Adrenal gland (tissue), 12 donors: ENCODE measurements around the gene RWDD2A. TPM values are rescaled to one million over a fixed set of nuclear protein-coding genes. Genes with fewer than 3 reads are reported as not detected.
A peak's percentile ranks its signal among the peaks of the same experiment; 100 is the strongest.
"Not testable (repeated sequence)": the region's sequence is repeated elsewhere in the genome, so short reads cannot be mapped to it uniquely, and the experiment has no call there.

Experiments
- DNase-seq, 7 donors: peaks; one replicate each; pipeline ENCODE4 v3.0.0-alpha.2; 2019 to 2020
- H3K27ac ChIP-seq, 5 donors: fragments of 200-600 bp; sonication (generic) in 4 of 5; 1 replicate in 3 of 5; 2 replicates in 2 of 5; pipeline versions ENCODE4 v1.5.1 to v1.8.0; 2016 to 2020; ENCODE audit warnings: mild to moderate bottlenecking in 1 of 5
- H3K27me3 ChIP-seq: fragments of 200-600 bp; 2 replicates; pipeline ENCODE4 v1.8.0; 2021
- H3K36me3 ChIP-seq, 2 donors: fragments of 200-600 bp; replicated peaks in 1 of 2; 1 replicate in 1 of 2; 2 replicates in 1 of 2; pipeline versions ENCODE4 v1.5.1 to v1.8.0; 2018 to 2022
- H3K4me1 ChIP-seq, 2 donors: fragments of 200-600 bp; replicated peaks in 1 of 2; 1 replicate in 1 of 2; 2 replicates in 1 of 2; pipeline versions ENCODE4 v1.5.1 to v1.8.0; 2018 to 2021
- H3K4me3 ChIP-seq, 4 donors: fragments of 200-600 bp; sonication (generic) in 3 of 4; one replicate each; pipeline ENCODE4 v1.5.1; 2016 to 2018
- H3K9me3 ChIP-seq, 3 donors: fragments of 200-600 bp; sonication (generic) in 1 of 3; replicated peaks in 1 of 3; 1 replicate in 2 of 3; 2 replicates in 1 of 3; pipeline versions ENCODE4 v1.5.1 to v1.8.0; 2016 to 2021
- CTCF ChIP-seq, 6 experiments: fragments of 450-650 bp in 4 of 6; fragments of 200-600 bp in 2 of 6; sonication (generic) in 1 of 6; IDR thresholded peaks; 1 replicate in 5 of 6; 2 replicates in 1 of 6; pipeline versions ENCODE4 v1.5.1 to v1.8.0; 2016 to 2021; ENCODE audit warnings: antibody characterized with exemption in 6 of 6, mild to moderate bottlenecking in 2 of 6, moderate library complexity in 1 of 6
- POLR2A ChIP-seq, 2 donors: fragments of 450-650 bp; IDR thresholded peaks; one replicate each; pipeline ENCODE4 v1.6.1; 2017; ENCODE audit warnings: antibody characterized with exemption in 2 of 2, mild to moderate bottlenecking in 2 of 2, moderate library complexity in 1 of 2
- WGBS, 4 donors: extraction: QIAGEN DNeasy Blood & Tissue Kit in 2 of 4; methylation state at CpG; one replicate each; pipeline versions ENCODE4 v1.1.5 to v1.1.7; 2013 to 2017; 5-methylcytosine and 5-hydroxymethylcytosine counted together
- intact Hi-C, 2 donors: fragments of 100-400 bp; cut with DNase I; formaldehyde crosslinking; loops; one replicate each; pipeline versions ENCODE4 v1.14.1 to v1.15.0; 2022 to 2023
- polyA plus RNA-seq, 3 donors: library from polyadenylated mRNA; stranded (reverse); fragments of 200-250 nt in 2 of 3; fragments of 350-450 nt in 1 of 3; fragmentation: Illumina TruSeq in 1 of 3; extraction: RNeasy Lipid Tissue Mini Kit (QIAGEN cat#74804) in 1 of 3; gene quantifications; one replicate each; pipeline ENCODE4 v1.2.3, GENCODE V29; 2013 to 2014
- total RNA-seq, 9 donors: library from RNA; depleted of rRNA in 4 of 9; stranded (reverse); fragments of >200 nt in 4 of 9; fragments of 120-200 nt in 1 of 9; fragmentation: NEBNext Ultra II Directional in 1 of 9; extraction: Animal tissue kit (Norgen Biotek cat#: 25700) in 1 of 9; gene quantifications; one replicate each; pipeline versions ENCODE4 v1.1.0 to v1.2.4, GENCODE V29; 2013 to 2023
- donor health status: healthy with polysubstance abuse.
- donor health status: Bipolar disorder and iron deficiency.
- donor health status: DM: yes; HTN: yes; CAD: no.
- donor health status: DM: no; HTN: no; CAD: no.
- donor health status: DM: no; HTN: no; CAD: no.
- donor health status: DM: yes; HTN: yes; CAD: no.

Gene RWDD2A
- total and polyA plus RNA-seq, 12 donors = 4.6 to 18.3 (median 7.9) TPM

- H3K4me3 ChIP-seq = no peak overlapping the region
- peaks cover 0 to 30% of the 10 kb centered on the region in 2 donors for H3K36me3 ChIP-seq
- H3K27me3 ChIP-seq = no peaks in the 10 kb centered on the region
- H3K9me3 ChIP-seq = no peaks in the 10 kb centered on the region
- intact Hi-C loops = no loop called here
- DNase-seq = no peak
- TF ChIP-seq POLR2A (IDR thresholded peaks at IDR 0.05) = no peak
- TF ChIP-seq CTCF (IDR thresholded peaks at IDR 0.05) = no peak
- H3K27ac ChIP-seq = no peak overlapping the region
- 79 to 90% (median 83%) methylated on average over 3 of the region's 3 CpGs for WGBS, 4 donors
- peaks cover 0 to 37% of the 10 kb centered on the region in 2 donors for H3K4me1 ChIP-seq
These were observed 4.7 kb upstream of the RWDD2A start for GRCh38 chr6:83188501-83188900.

GRCh38 chr6:83190626-83191025 is 2.5 kb upstream of the RWDD2A start:
- Histone ChIP-seq H3K27me3 (no peaks in the 10 kb centered on the region), H3K4me3 (no peak overlapping the region), H3K9me3 (no peaks in the 10 kb centered on the region), H3K4me1 (peaks cover 0 to 46% of the 10 kb centered on the region in 2 donors), H3K27ac (no peak overlapping the region), H3K36me3 (peaks cover 0 to 19% of the 10 kb centered on the region in 2 donors)
- no peak for DNase-seq
- intact Hi-C loops = no loop called here
- WGBS, 4 donors = 88 to 98% (median 91%) methylated on average over 6 of the region's 6 CpGs
- TF ChIP-seq POLR2A (IDR thresholded peaks at IDR 0.05) = no peak
- no peak for TF ChIP-seq CTCF (IDR thresholded peaks at IDR 0.05)

GRCh38 chr6:83191974-83192373 is 1.2 kb upstream of the RWDD2A start:
- WGBS, 4 donors = 83 to 93% (median 90%) methylated on average over 17 to 18 of the region's 18 CpGs
- intact Hi-C loops, DNase-seq, H3K27me3 ChIP-seq, H3K9me3 ChIP-seq, H3K27ac ChIP-seq: not testable (repeated sequence)
- peaks cover 0 to 12% of the 10 kb centered on the region in 2 donors for H3K36me3 ChIP-seq
- H3K4me1 ChIP-seq = peaks cover 0 to 46% of the 10 kb centered on the region in 2 donors
- H3K4me3 ChIP-seq = peak overlapping the region in 1 of 4 donors; percentile 84

- DNase-seq = no peak
- H3K36me3 ChIP-seq = peaks cover 0 to 11% of the 10 kb centered on the region in 2 donors
- H3K4me1 ChIP-seq = peaks cover 0 to 46% of the 10 kb centered on the region in 2 donors
- intact Hi-C loops = no loop called here
- H3K9me3 ChIP-seq = no peaks in the 10 kb centered on the region
- no peak for TF ChIP-seq CTCF (IDR thresholded peaks at IDR 0.05)
- TF ChIP-seq POLR2A (IDR thresholded peaks at IDR 0.05) = no peak
- H3K4me3 ChIP-seq = peak overlapping the region; percentile 70 to 93 (median 78)
- 0 to 2% (median 0%) methylated on average over 4 of the region's 4 CpGs for WGBS, 4 donors
- no peaks in the 10 kb centered on the region for H3K27me3 ChIP-seq
- H3K27ac ChIP-seq = peak overlapping the region; percentile 82 to 92 (median 89)
These were observed 701 bp upstream of the RWDD2A start for GRCh38 chr6:83192456-83192855.
